OCI-LY7 (cell line): ENCODE data around the gene OLFM2. TPM values are rescaled to one million over a fixed set of nuclear protein-coding genes. Genes with fewer than 3 reads are reported as not detected.

Source experiments
- BruUV-seq: library from RNA; stranded (reverse); fragments of 400-500 nt; replicated peaks from 2 replicates; lab custom pipeline; 2021; lab: Mats Ljungman, UMichigan
- CTCF ChIA-PET: fragments of 300-600 bp; sonication (Branson Sonifier 250); formaldehyde crosslinking; loops from one replicate; lab custom pipeline; 2022; ENCODE audit warnings: antibody characterized with exemption; ENCODE audit not compliant: unreplicated experiment; lab: Charles Lee
- POLR2A ChIA-PET: fragments of 300-600 bp; sonication (Branson Sonifier 250); formaldehyde crosslinking; loops from one replicate; lab custom pipeline; 2022; ENCODE audit warnings: antibody characterized with exemption; lab: Charles Lee
- DNase-seq: peaks from one replicate; pipeline ENCODE4 v3.0.0-alpha.2; 2015; ENCODE audit warnings: low spot score
- H2AFZ ChIP-seq: fragments of 200-600 bp; sonication (generic), shearing (Covaris generic); 2 replicates; pipeline ENCODE4 v1.6.1; 2014; ENCODE audit warnings: mild to moderate bottlenecking, antibody characterized with exemption, low read length, moderate library complexity
- H3K27ac ChIP-seq: fragments of 200-600 bp; sonication (generic); 2 replicates; pipeline ENCODE4 v1.5.1; 2014; ENCODE audit warnings: mixed run types, low read depth, mild to moderate bottlenecking, moderate library complexity, low read length, inconsistent platforms; ENCODE audit not compliant: poor library complexity, severe bottlenecking
- H3K36me3 ChIP-seq: fragments of 200-600 bp; sonication (generic); 2 replicates; pipeline ENCODE4 v1.6.1; 2014; ENCODE audit warnings: mild to moderate bottlenecking, antibody characterized with exemption, low read length, moderate library complexity, mixed read lengths; ENCODE audit not compliant: insufficient read depth
- H3K4me1 ChIP-seq: fragments of 200-600 bp; sonication (generic); 2 replicates; pipeline ENCODE4 v1.5.1; 2014; ENCODE audit warnings: mild to moderate bottlenecking, low read length; ENCODE audit not compliant: insufficient read depth, poor library complexity, severe bottlenecking
- H3K4me2 ChIP-seq: fragments of 200-600 bp; sonication (generic); 2 replicates; pipeline ENCODE4 v1.6.1; 2014; ENCODE audit warnings: mild to moderate bottlenecking, low read length
- H3K4me3 ChIP-seq: fragments of 200-600 bp; sonication (generic); 2 replicates; pipeline ENCODE4 v1.5.1; 2014; ENCODE audit warnings: mild to moderate bottlenecking, low read depth, low read length; ENCODE audit not compliant: poor library complexity, severe bottlenecking
- H3K79me2 ChIP-seq: fragments of 200-600 bp; sonication (generic); 2 replicates; pipeline ENCODE4 v1.6.1; 2016; ENCODE audit warnings: low read depth, mild to moderate bottlenecking, low read length, moderate library complexity, mixed read lengths; ENCODE audit not compliant: insufficient read depth
- H3K9me2 ChIP-seq: fragments of 200-600 bp; sonication (generic); 2 replicates; pipeline ENCODE4 v1.6.1; 2016; ENCODE audit warnings: mild to moderate bottlenecking, low read length, mixed read lengths; ENCODE audit not compliant: insufficient read depth
- H3K9me3 ChIP-seq: fragments of 200-600 bp; sonication (generic); 2 replicates; pipeline ENCODE4 v1.6.1; 2014; ENCODE audit warnings: mild to moderate bottlenecking, mixed run types, low read length, mixed read lengths
- H4K20me1 ChIP-seq: fragments of 200-600 bp; sonication (generic); 2 replicates; pipeline ENCODE4 v1.6.1; 2014; ENCODE audit warnings: mild to moderate bottlenecking, antibody characterized with exemption, low read length, moderate library complexity, mixed read lengths; ENCODE audit not compliant: insufficient read depth
- EZH2phosphoT487 ChIP-seq: fragments of 200-600 bp; sonication (generic); IDR thresholded peaks from 2 replicates; pipeline ENCODE4 v1.6.1; 2018; ENCODE audit warnings: low read depth, borderline replicate concordance, mild to moderate bottlenecking, mixed run types, antibody characterized with exemption, low read length, moderate library complexity, mixed read lengths
- intact Hi-C: fragments of 100-400 bp; cut with micrococcal nuclease; formaldehyde crosslinking; loops from one replicate; pipeline ENCODE4 v1.10.0; 2022; ENCODE audit not compliant: unreplicated experiment
- total RNA-seq, 2 experiments: library from RNA; depleted of rRNA in 1 of 2; stranded (reverse); fragments of >200 nt in 1 of 2; shearing (Covaris generic) in 1 of 2; gene quantifications; 2 replicates each; pipeline ENCODE4 v1.2.3, GENCODE V29; 2014 to 2022
- TF ChIP-seq, protein P1 (sequence below): fragments of 200-600 bp; sonication (generic); conservative IDR thresholded peaks from 2 replicates; pipeline ENCODE4 v1.5.1; 2014; ENCODE audit warnings: mild to moderate bottlenecking, antibody characterized with exemption, low read length, moderate library complexity, mixed read lengths

The OLFM2 gene
- total RNA-seq, 2 experiments from 2014 or later, result not detected

DNA sequence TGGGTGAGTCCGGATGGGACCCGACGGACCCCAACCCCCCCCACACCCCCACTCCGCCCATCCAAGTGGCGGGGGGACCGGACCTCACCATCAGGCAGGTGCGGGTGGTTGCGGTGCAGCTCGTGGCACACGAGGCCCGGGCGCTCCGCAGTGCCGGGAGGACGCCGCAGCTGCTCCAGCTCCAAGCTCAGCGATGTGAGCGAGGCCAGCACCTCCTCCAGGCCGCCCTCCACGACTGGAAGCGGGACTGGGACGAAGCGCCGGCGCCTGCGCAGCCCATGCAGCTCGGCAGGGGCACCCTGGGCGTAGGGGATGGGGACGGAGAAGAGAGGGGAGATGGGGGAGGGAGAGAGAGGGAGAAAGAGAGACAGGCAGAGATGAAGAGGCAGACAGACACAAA lies 30.1 kb upstream of the OLFM2 start:
- H3K4me2 ChIP-seq, result no peak overlapping the region
- H2AFZ ChIP-seq, result no peak overlapping the region
- CTCF ChIA-PET, result no interaction called here
- H3K9me3 ChIP-seq, result no peaks in the 10 kb centered on the region
- BruUV-seq, result no TSS peak
- no peak overlapping the region for H3K27ac ChIP-seq
- no peak overlapping the region for H3K4me3 ChIP-seq
- no peaks in the 10 kb centered on the region for H3K4me1 ChIP-seq
- intact Hi-C loops, result no loop called here
- POLR2A ChIA-PET, result no interaction called here
- TF ChIP-seq, protein P1, sequence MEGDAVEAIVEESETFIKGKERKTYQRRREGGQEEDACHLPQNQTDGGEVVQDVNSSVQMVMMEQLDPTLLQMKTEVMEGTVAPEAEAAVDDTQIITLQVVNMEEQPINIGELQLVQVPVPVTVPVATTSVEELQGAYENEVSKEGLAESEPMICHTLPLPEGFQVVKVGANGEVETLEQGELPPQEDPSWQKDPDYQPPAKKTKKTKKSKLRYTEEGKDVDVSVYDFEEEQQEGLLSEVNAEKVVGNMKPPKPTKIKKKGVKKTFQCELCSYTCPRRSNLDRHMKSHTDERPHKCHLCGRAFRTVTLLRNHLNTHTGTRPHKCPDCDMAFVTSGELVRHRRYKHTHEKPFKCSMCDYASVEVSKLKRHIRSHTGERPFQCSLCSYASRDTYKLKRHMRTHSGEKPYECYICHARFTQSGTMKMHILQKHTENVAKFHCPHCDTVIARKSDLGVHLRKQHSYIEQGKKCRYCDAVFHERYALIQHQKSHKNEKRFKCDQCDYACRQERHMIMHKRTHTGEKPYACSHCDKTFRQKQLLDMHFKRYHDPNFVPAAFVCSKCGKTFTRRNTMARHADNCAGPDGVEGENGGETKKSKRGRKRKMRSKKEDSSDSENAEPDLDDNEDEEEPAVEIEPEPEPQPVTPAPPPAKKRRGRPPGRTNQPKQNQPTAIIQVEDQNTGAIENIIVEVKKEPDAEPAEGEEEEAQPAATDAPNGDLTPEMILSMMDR, result no peak
- no peaks in the 10 kb centered on the region for H4K20me1 ChIP-seq
- no peaks in the 10 kb centered on the region for H3K36me3 ChIP-seq
- no peak for DNase-seq
- no peaks in the 10 kb centered on the region for H3K79me2 ChIP-seq
- no peaks in the 10 kb centered on the region for H3K9me2 ChIP-seq

DNA sequence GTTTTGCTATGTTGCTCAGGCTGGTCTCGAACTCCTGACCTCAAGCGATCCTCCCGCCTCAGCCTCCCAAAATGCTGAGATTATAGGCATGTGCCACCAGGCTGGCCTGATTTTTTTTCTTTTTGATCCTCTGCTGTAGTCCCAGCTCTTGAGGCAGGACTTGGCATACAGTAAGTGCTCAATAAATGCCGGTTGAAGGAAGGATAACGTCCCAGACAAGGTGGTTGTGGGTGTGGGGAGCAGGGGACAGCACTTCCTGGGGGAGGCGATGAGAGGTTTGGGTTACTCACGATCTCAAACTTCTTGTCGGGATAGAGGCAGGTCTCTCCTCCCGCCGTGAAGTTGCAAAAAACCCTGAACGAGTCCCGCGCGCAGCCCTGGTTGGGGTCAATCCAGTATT lies 29.7 kb upstream of the OLFM2 start:
- CTCF ChIA-PET, result no interaction called here
- intact Hi-C loops, result no loop called here
- H3K27ac ChIP-seq, result no peak overlapping the region
- POLR2A ChIA-PET, result no interaction called here
- H2AFZ ChIP-seq, result no peak overlapping the region
- no peak overlapping the region for H3K4me3 ChIP-seq
- no peaks in the 10 kb centered on the region for H4K20me1 ChIP-seq
- no peak for DNase-seq
- H3K79me2 ChIP-seq, result no peaks in the 10 kb centered on the region
- H3K9me3 ChIP-seq, result no peaks in the 10 kb centered on the region
- BruUV-seq, result no TSS peak
- no peaks in the 10 kb centered on the region for H3K9me2 ChIP-seq
- TF ChIP-seq, protein P1, result no peak
- no peak for TF ChIP-seq EZH2phosphoT487
- no peak overlapping the region for H3K4me2 ChIP-seq
- no peaks in the 10 kb centered on the region for H3K4me1 ChIP-seq
- no peaks in the 10 kb centered on the region for H3K36me3 ChIP-seq

DNA sequence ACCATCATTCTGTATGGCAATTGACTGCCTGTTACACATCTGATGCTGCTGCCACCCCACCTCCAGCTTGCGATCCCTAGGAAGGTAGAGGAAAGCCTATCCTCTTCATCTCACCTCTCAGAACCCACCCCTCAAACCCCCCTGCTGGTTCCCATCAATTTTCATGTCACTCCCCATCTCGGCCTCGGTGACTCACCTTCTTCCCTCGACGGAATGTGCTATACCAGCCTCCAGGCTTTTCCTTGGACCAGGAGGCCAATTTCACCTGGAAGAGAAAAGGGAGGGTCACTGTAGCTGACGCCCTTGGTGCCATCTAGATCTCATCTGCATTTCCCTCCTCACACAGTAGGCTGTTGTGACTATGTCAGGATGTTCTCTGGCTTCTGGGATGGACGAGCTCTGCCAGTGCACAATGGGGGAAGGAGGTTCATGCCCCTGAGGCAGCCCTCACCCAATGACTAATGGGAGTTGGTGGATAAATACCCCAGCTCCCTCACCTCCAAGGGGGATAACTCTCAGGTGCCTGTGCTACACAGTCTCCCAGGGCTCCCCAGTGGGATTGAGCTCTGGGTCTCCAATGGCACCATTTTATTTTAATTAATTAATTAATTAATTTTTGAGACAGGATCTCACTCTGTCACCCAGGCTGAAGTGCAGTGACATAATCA lies 26.4 kb upstream of the OLFM2 start:
- H3K4me2 ChIP-seq, result no peak overlapping the region
- TF ChIP-seq, protein P1, result no peak
- TF ChIP-seq EZH2phosphoT487, result no peak
- no peak overlapping the region for H2AFZ ChIP-seq
- CTCF ChIA-PET, result no interaction called here
- intact Hi-C loops, result no loop called here
- H3K79me2 ChIP-seq, result no peaks in the 10 kb centered on the region
- BruUV-seq, result no TSS peak
- no peak for DNase-seq
- POLR2A ChIA-PET, result no interaction called here
- no peaks in the 10 kb centered on the region for H3K9me3 ChIP-seq
- H3K9me2 ChIP-seq, result no peaks in the 10 kb centered on the region
- H3K4me1 ChIP-seq, result no peaks in the 10 kb centered on the region
- no peak overlapping the region for H3K4me3 ChIP-seq
- H4K20me1 ChIP-seq, result no peaks in the 10 kb centered on the region
- no peak overlapping the region for H3K27ac ChIP-seq
- H3K36me3 ChIP-seq, result no peaks in the 10 kb centered on the region
